CD4-positive, alpha-beta T cell treated with Interleukin-2 at 100 ng/mL for 4 hours (primary cell): ENCODE data around the gene AEBP1.
A peak's percentile ranks its signal among the peaks of the same experiment; 100 is the strongest.

Experiments used
- DNase-seq: peaks from one replicate; pipeline ENCODE4 v3.0.0-alpha.2; 2020; ENCODE audit warnings: low spot score

Gene AEBP1

GRCh38 chr7:44066494-44067063, 37.6 kb upstream of the AEBP1 start:
- no peak for DNase-seq

DNA sequence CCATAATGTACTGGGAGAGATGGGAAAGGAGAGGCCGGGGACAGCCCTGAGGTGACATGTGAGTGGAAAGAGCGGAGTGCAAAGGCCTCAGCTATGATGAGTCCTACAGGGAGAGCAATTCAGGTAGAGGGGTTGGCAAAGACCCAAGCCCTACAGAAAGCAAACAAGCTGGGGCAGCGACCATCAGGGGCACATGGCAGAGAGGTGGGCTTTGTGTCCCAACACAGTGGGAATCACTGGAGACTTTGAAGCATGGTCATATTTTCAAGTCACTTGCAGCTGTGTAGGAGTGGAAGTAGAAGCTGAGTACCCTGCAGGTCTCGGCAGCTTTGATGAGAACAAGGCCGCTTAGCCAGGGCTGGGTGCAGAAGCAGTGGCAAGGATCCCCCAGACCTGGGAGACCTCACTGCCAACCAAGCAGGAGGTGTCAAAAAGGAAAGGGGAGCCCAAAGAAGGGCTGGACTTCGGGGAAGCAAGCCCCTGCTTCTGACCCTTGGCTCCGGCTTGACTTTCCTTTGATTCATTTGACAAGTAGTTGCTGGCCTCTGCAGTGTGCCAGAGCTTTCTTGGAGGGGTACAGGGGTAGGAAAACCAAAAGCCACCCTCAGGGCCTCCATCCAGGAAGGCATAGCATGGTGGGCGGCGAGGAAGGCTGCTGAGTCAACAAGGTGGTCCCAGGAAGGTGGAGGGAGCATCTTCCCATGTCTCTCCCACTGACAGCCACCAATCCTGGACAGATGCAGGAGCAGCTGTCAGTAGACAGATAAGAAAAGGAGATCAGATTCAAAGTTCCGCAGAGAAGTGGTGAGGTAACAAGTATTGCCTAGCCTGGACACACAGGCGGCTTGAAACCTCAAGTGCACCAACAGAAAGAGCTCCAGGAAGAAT, 36.8 kb upstream of the AEBP1 start:
- DNase-seq, result no peak

- no peak for DNase-seq
Measured at GRCh38 chr7:44068054-44068453, 36.1 kb upstream of the AEBP1 start.

- DNase-seq, result no peak
Measured at GRCh38 chr7:44071726-44072363, 32.3 kb upstream of the AEBP1 start.

- peak; percentile 42 for DNase-seq
Measured at GRCh38 chr7:44072364-44073231, 31.5 kb upstream of the AEBP1 start.

GRCh38 chr7:44073664-44074348, 30.3 kb upstream of the AEBP1 start:
- peak; percentile 50 for DNase-seq

GRCh38 chr7:44074349-44074695, 29.8 kb upstream of the AEBP1 start:
- no peak for DNase-seq

DNA sequence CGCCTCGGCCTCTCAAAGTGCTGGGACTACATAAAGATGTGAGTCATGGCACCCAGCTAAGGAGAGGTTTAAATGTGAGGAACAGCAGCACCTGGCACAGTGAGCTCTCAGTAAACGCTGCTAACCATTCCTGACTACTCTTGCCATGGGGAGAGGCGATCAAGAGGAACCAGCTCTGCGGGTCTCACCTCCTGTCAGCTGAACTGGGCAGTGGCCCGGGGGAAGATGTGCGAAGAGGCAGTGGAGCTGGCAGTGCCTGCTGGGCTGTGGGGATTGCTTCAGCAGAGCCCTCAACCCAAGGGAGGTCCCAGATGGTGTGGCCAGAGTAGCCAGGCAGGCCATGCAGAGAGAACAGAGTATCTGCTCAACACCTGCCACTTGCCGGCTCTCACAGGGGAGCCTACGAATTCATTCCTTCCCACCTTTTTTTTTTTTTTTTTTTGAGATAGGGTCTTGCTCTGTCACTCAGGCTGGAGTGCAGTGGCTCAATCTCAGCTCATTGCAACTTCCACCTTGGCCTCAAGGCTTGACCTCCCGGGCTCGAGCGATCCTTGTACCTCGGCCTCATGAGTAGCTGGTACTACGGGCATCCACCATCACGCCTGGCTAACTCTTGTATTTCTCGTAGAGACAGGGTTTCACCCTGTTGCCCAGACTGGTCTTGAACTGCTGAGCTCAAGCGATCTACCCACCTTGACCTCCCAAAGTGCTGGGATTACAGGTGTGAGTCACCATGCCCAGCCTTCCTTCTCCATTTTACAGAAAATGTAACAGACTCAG, 28.7 kb upstream of the AEBP1 start:
- no peak for DNase-seq

DNA sequence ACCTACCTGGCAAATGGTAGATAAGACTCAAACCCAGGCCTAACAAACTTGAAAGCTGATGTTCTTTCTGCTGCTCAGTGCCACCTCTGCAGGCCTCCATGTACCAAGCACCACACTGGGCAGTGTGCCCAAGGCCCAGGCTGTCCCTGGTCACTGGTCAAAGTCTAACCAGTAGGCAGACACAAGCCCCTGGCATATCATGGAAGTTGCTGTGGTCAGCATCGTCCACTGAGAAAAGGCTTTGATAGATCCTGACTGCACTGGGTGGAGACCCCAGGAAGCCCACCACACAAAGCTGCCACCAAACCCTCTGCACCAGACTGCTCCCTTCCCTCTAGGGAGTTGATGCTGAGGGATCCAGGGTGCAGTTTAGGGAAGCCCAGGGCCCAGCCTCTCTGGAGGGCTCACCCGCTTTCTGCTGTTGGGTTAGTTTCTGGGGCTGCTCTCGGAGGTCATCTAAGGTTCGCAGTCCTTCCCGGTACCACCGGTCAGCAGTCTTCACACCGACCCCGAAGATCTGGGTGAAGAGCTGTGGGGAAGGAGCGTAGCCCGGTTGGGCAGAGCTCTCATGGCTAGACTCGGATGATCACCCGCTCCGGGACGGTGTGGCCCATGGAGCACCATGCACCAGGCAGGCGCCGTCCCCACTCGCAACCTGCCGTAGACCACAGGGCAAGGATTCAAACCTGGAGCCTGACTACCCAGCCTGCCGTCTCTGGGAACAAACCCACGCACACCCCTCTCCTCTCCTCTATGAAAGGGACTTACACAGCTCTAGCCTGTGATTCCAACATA, 27.8 kb upstream of the AEBP1 start:
- no peak for DNase-seq

DNA sequence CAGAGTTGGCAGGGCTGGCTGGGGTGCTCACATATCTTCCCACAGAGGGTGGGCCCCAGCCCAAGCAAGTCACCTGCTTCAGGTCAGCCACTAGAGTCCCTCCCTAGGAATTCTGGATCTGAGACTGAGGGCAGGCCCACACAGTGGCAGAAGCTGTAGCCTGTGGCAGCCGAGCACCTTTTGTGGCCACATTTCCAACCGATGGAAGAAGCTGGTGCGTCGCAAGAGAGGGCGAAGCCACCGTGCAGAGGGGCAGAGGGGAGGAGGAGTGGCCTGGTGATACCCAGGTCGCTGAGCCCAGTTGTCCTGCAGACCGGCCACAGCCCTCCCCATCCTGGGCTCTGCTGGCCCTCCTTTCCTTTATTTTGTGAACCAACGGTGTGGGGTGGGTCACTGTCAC, 27.1 kb upstream of the AEBP1 start:
- DNase-seq, result no peak

DNA sequence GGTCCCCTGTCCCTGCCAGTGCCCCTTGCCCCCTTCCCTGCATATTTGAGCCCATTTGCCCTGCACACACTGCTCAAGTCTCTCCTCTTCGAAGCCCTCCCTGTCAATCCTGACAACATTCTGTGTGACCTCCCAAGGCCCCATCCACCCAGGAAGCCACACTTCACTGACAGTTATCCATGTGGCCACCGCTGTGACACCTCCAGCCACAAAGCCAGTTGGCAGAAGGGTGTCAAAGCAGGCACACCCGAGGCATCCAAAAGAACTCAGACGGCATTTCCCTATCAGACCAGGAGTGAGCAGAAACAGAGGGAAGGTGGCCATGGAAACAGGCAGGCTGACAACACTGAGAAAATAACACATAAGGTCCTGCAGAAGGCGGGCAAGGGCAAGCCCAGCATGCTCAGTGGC, 26.5 kb upstream of the AEBP1 start:
- no peak for DNase-seq

DNA sequence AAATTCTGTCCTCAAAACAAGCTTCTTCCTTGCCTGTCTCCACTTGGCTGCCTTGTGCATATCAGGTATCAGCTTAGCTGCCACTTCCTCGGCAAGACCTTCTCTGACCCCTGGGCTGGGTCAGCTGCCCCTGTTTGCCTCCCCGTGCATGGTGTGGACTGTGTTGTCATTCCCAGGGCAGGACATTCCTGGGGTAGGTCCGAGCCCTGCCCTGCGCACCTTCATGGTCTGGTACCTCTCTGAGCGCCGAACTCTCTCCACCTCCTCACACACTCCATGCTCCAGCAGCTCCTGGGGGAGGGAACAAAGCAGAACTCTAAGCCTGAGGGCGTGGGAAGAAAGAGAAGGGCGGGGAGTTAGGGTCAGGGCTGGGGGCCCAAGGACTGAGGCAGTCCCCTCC, 25.6 kb upstream of the AEBP1 start:
- no peak for DNase-seq

- no peak for DNase-seq
Measured at GRCh38 chr7:44079331-44080021, 24.7 kb upstream of the AEBP1 start.

DNA sequence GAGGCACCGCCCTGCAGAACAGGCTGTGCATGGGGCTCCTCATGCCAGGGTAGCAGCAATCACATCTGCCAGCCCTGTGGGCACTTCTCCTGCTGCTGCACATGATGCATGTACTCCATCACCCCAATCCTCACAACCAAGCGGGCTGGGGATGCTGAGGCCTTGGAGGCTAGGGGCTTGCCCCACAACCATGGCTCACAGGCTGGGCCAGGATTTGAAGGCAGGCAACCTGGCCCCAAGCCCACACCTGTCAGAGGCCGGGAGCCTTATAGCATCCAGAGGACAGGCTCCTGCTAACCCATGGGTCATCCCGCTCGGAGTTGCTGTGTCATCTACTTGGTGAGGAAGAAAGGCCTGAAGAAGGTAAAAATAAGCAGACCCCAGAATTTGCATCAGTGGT, 24.0 kb upstream of the AEBP1 start:
- DNase-seq, result no peak

GRCh38 chr7:44080686-44081265, 23.4 kb upstream of the AEBP1 start:
- DNase-seq, result no peak

- DNase-seq, result peak; percentile 42
Measured at GRCh38 chr7:44081266-44081748, 22.8 kb upstream of the AEBP1 start.

DNA sequence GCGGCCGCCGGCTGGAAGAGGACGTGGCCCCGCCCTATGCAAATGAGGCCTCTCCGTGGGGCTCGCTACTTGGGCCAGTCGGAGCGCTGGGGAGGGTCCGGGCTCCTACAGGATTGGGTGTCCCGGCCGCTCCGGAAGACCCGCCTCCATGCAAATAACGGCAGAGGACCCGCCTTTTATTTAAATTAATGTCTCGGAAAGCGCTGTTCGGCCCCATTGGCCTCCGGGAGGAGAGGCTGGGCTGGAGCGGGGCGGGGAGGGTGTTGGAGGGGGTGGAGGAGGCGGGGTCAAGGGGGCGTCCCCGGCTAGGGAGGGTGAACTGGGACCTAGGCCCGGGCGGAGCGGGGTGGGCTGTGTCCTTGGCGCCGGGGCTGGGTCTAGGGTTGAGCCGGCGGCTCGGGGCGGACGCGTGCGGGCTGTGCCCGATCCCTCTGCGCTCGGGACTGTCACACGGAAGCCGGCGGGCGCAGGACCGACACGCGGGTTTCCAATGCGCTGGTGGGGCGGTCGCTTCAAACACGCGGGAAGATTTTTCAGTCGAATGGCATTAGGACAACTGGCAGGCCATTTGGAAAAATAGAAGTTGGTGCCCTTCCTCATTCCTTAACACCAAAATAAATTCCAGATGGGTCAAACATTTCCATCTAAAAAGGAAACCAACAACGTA, 21.5 kb upstream of the AEBP1 start:
- DNase-seq, result peak; percentile 99

GRCh38 chr7:44083796-44084195, 20.3 kb upstream of the AEBP1 start:
- no peak for DNase-seq
